Fibroblast of mammary gland (primary cell): ENCODE data around the gene CD33.

ENCODE experiments used
- DNase-seq: peaks from one replicate; pipeline ENCODE4 v3.0.0-alpha.2; 2010; ENCODE audit warnings: low read depth
- H3K4me3 ChIP-seq: 2 replicates; pipeline ENCODE4 v1.5.1; 2011; ENCODE audit warnings: low read depth, mild to moderate bottlenecking, low read length, moderate library complexity; ENCODE audit not compliant: control insufficient read depth
- CTCF ChIP-seq: conservative IDR thresholded peaks from 2 replicates; pipeline ENCODE4 v1.5.1; 2011; ENCODE audit warnings: low read depth, low read length, inconsistent platforms; ENCODE audit not compliant: control insufficient read depth, insufficient read depth

CD33 gene

GRCh38 chr19:51257471-51257870, 32.6 kb downstream of the CD33 start:
- no peak for DNase-seq
- H3K4me3 ChIP-seq = no peak overlapping the region
- TF ChIP-seq CTCF = no peak

GRCh38 chr19:51258165-51259160, 33.6 kb downstream of the CD33 start:
- DNase-seq = no peak
- H3K4me3 ChIP-seq = no peak overlapping the region

GRCh38 chr19:51259348-51260245, 34.7 kb downstream of the CD33 start:
- H3K4me3 ChIP-seq = no peak overlapping the region
- DNase-seq = peak; percentile 26
- peak; percentile 85 for TF ChIP-seq CTCF

More at GRCh38 chr19:51258165-51259160, 33.6 kb downstream of the CD33 start:
- TF ChIP-seq CTCF = no peak

- no peak overlapping the region for H3K4me3 ChIP-seq
- TF ChIP-seq CTCF = no peak
- no peak for DNase-seq
These were observed 38.9 kb downstream of the CD33 start for GRCh38 chr19:51263808-51264207.

- H3K4me3 ChIP-seq = no peak overlapping the region
- DNase-seq = peak; percentile 4
- no peak for TF ChIP-seq CTCF
These were observed 46.2 kb downstream of the CD33 start for GRCh38 chr19:51271067-51271466.

GRCh38 chr19:51272183-51272810, 47.4 kb downstream of the CD33 start:
- no peak for DNase-seq
- no peak for TF ChIP-seq CTCF
- no peak overlapping the region for H3K4me3 ChIP-seq
